ENCODE data around the gene MSL2. TPM values are rescaled to one million over a fixed set of nuclear protein-coding genes. Genes with fewer than 3 reads are reported as not detected.

Gene MSL2
- total and polyA plus RNA-seq, 2 donors from 2014 or later = 7.2 to 37.1 TPM

DNA sequence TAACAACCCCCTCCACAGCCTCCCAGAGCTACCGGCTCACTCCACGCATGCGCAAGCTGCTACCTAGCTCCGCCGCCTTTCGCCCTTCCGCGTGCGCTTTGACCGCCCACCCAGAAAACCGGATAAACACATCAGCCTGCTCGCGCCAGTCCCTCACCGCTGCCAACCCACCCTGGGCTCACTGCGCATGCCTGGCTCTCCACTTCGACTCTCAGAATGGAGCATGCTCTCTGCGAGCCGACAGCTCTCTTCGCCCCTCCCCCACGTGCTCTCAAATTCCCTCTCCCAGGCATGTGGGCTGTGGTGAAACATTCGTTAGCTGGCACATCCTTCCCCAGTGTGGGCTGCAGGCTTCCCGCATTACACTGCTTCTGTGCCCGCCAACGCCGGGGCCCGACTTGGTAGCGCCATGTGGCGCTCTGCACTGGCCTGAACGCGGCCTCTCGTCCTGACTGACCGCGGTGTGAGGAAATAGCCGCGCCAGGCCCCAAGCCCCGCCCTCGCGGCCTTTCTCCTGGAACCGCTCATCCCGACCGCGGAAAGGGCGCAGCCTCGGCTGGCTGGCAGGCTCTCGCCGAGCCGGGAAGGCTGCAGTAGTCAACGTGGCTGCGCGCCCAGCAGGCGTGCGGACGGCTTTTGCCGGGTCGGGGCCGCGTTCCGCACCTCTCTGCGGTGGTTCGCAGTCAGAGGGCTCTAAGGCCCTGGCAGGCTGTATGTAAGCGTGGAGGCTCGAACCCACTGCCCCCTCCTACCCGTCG is 445 bp upstream of the MSL2 start:
- Histone ChIP-seq H3K36me3 (ENCODE audit: control insufficient read depth in 2 of 3, insufficient read depth in 3 of 3, low read length in 3 of 3) (no peaks in the 10 kb centered on the region), H3K4me3 (ENCODE audit: low read length in 3 of 3) (peak overlapping the region; percentile 50 to 83 (median 69)), H3K9me3 (ENCODE audit: control insufficient read depth in 2 of 3, insufficient read depth in 1 of 3, low read length in 3 of 3) (no peaks in the 10 kb centered on the region), H3K27ac (ENCODE audit: low read depth in 2 of 2, low read length in 2 of 2) (peak overlapping the region; percentile 98 to 100), H3K9ac (ENCODE audit: low read length in 3 of 3) (peak overlapping the region; percentile 26 to 78 (median 56)), H3K27me3 (ENCODE audit: control insufficient read depth, insufficient read depth, low read length) (no peaks in the 10 kb centered on the region), H3K4me1 (ENCODE audit: control insufficient read depth in 2 of 3, insufficient read depth in 2 of 3, low read depth in 1 of 3, low read length in 3 of 3) (peaks cover 3 to 16% (median 3%) of the 10 kb centered on the region in 3 donors)
- no peak for FAIRE-seq
- TF ChIP-seq, protein P1, sequence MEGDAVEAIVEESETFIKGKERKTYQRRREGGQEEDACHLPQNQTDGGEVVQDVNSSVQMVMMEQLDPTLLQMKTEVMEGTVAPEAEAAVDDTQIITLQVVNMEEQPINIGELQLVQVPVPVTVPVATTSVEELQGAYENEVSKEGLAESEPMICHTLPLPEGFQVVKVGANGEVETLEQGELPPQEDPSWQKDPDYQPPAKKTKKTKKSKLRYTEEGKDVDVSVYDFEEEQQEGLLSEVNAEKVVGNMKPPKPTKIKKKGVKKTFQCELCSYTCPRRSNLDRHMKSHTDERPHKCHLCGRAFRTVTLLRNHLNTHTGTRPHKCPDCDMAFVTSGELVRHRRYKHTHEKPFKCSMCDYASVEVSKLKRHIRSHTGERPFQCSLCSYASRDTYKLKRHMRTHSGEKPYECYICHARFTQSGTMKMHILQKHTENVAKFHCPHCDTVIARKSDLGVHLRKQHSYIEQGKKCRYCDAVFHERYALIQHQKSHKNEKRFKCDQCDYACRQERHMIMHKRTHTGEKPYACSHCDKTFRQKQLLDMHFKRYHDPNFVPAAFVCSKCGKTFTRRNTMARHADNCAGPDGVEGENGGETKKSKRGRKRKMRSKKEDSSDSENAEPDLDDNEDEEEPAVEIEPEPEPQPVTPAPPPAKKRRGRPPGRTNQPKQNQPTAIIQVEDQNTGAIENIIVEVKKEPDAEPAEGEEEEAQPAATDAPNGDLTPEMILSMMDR (IDR thresholded peaks at IDR 0.05; ENCODE audit: borderline replicate concordance, extremely low read depth, insufficient read depth) = no peak
- intact Hi-C loops (cut with DNase I) = no loop called here
- peak; percentile 100 for DNase-seq

DNA sequence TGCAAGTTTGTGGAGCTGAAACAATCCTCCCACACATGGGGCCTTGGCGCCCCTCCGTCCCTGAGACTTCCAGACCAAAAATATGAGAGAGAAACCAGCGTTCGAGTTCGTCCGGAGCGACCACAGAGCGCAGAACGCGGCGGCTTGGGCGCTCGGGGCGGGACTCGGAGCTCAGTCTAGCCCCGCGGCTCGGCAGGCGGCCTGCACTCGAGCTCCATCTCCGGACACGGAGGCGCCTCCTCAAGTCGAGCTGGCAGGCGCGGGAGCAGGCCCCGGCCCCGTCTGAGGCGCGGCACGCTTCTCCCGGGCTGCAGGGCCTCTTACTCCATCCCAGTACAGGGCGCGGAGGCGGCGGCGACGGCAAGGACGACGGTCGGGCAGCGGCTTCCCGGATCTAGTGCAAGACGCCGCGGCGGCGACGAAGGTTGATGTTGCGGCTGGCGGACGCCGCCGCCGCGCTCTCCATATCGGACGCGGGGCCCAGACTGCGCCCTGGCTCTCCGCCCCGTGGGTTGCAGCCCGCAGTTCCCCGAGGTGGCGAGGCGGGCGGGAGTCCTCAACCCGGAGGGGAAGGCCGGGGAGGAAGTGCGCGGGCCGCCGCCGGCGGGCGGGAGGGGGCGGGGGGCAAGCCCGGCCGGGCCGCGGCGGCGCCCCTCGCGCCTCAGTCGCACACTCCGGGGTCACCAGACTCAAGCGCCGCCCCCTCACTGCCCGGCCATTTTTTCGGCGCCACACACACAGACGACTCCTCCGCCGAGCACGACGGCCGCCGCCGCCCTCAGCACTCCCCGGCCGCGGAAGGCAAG is 674 bp downstream of the MSL2 start:
- DNase-seq (peak; percentile 61 to 95 (median 83)), FAIRE-seq (no peak)
- H3K36me3 ChIP-seq (ENCODE audit: control insufficient read depth in 2 of 3, insufficient read depth in 3 of 3, low read length in 3 of 3) = no peaks in the 10 kb centered on the region
- TF ChIP-seq, protein P1 (IDR thresholded peaks at IDR 0.05; ENCODE audit: borderline replicate concordance, extremely low read depth, insufficient read depth) = no peak
- no peaks in the 10 kb centered on the region for H3K27me3 ChIP-seq (ENCODE audit: control insufficient read depth, insufficient read depth, low read length)
- H3K9ac ChIP-seq (ENCODE audit: low read length in 3 of 3) = peak overlapping the region; percentile 71 to 93 (median 82)
- peaks cover 3 to 23% (median 5%) of the 10 kb centered on the region in 3 donors for H3K4me1 ChIP-seq (ENCODE audit: control insufficient read depth in 2 of 3, insufficient read depth in 2 of 3, low read depth in 1 of 3, low read length in 3 of 3)
- peak overlapping the region; percentile 83 to 97 (median 89) for H3K4me3 ChIP-seq (ENCODE audit: low read length in 3 of 3)
- H3K27ac ChIP-seq (ENCODE audit: low read depth in 2 of 2, low read length in 2 of 2) = peak overlapping the region; percentile 98 to 100
- intact Hi-C loops (cut with DNase I) = no loop called here
- H3K9me3 ChIP-seq (ENCODE audit: control insufficient read depth in 2 of 3, insufficient read depth in 1 of 3, low read length in 3 of 3) = no peaks in the 10 kb centered on the region

DNA sequence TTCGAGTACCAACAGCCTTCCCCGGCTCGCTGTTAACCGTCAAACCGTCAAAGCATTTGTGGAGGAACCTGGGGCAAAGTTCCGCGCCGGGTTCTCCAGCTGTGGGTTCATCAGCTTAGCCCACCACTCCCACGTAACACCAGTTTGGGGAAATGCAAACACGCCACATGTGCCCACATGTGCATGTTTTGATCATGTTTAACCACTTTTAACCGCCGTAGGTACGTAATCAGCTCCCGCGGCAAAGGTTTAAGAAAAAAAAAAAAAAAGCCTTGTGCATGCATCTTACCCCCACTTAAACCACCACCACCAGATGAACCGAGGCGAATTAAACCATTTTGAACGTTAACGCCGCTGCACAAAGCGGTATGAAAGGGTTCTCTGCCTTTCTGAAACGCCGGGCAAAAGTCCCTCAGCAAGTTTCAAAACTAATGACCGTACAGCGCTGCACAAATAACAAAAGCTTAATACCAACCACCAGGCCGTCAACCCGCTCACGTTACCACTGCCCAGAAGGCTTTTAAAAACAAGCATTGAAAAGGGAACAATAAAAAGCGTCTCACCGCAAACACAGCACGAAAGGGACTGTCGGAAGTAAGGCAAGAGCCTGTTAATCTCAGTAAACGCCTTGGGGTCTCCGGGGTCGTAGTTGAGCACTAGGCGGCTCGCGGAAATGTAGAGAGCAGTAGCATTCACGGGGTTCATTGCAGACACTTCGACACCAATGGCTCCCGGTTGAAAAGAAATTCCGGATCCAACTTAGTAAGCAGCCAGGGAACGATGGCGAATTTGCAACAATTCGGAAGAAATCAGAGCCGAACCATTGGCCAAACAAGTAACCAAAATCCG is 1.5 kb downstream of the MSL2 start:
- H3K9ac ChIP-seq (ENCODE audit: low read length in 3 of 3) = peak overlapping the region; percentile 71 to 93 (median 82)
- FAIRE-seq (no peak), DNase-seq (peak in 4 of 5 donors; percentile 51 to 68 (median 63))
- TF ChIP-seq, protein P1 (IDR thresholded peaks at IDR 0.05; ENCODE audit: borderline replicate concordance, extremely low read depth, insufficient read depth) = peak; percentile 4
- H3K9me3 ChIP-seq (ENCODE audit: control insufficient read depth in 2 of 3, insufficient read depth in 1 of 3, low read length in 3 of 3) = no peaks in the 10 kb centered on the region
- intact Hi-C loops (cut with DNase I) = no loop called here
- no peaks in the 10 kb centered on the region for H3K36me3 ChIP-seq (ENCODE audit: control insufficient read depth in 2 of 3, insufficient read depth in 3 of 3, low read length in 3 of 3)
- peak overlapping the region; percentile 83 to 97 (median 89) for H3K4me3 ChIP-seq (ENCODE audit: low read length in 3 of 3)
- H3K27me3 ChIP-seq (ENCODE audit: control insufficient read depth, insufficient read depth, low read length) = no peaks in the 10 kb centered on the region
- peak overlapping the region; percentile 98 to 100 for H3K27ac ChIP-seq (ENCODE audit: low read depth in 2 of 2, low read length in 2 of 2)
- peaks cover 3 to 26% (median 5%) of the 10 kb centered on the region in 3 donors for H3K4me1 ChIP-seq (ENCODE audit: control insufficient read depth in 2 of 3, insufficient read depth in 2 of 3, low read depth in 1 of 3, low read length in 3 of 3)

Measured in kidney (tissue), 14 donors.